Measurements from ENCODE around the gene FABP3. TPM values are rescaled to one million over a fixed set of nuclear protein-coding genes. Genes with fewer than 3 reads are reported as not detected.

The FABP3 gene
- total and polyA plus RNA-seq, 2 of the 4 experiments (the other 2 are of a cell fraction): 4.8 to 8.6 TPM

GRCh38 chr1:31370565-31370964 lies 2.3 kb downstream of the FABP3 start:
- peaks cover 7% of the 10 kb centered on the region for H3K4me1 ChIP-seq (ENCODE audit: control insufficient read depth, insufficient read depth, low read length)
- BruUV-seq (replicated peaks): no TSS peak
- ATAC-seq (ENCODE audit: low read depth) (no peak), DNase-seq (no peak)
- no peaks in the 10 kb centered on the region for H3K9me3 ChIP-seq (ENCODE audit: control insufficient read depth, insufficient read depth, low read length)
- no peaks in the 10 kb centered on the region for H3K79me1 ChIP-seq (ENCODE audit: low read depth in 1 of 2, low read length in 2 of 2)
- no peak overlapping the region for H2BK5ac ChIP-seq (ENCODE audit: low read depth, low read length, poor library complexity, severe bottlenecking)
- 100% methylated on average over 2 of the region's 4 CpGs; no CpG with 5 or more reads in 1 of the 2 experiments for WGBS, 2 experiments (ENCODE audit: extremely low coverage in 2 of 2, insufficient read length in 1 of 2)
- H3K4ac ChIP-seq (ENCODE audit: low read depth, low read length): no peak overlapping the region
- H3K4me2 ChIP-seq (ENCODE audit: low read depth, low read length): no peak overlapping the region
- TF ChIP-seq NFE2L2 (IDR thresholded peaks at IDR 0.05; ENCODE audit: low read depth, low read length): no peak
- TF ChIP-seq CTCF (conservative IDR thresholded peaks at IDR 0.05; ENCODE audit: low read depth, low read length): no peak
- in situ Hi-C loops (cut with MboI; ENCODE audit: low sequenced_read_pairs) (no loop called here), dilution Hi-C loops (cut with HindIII; ENCODE audit: low sequenced_read_pairs, unreplicated experiment) (no loop called here), intact Hi-C loops (cut with micrococcal nuclease) (no loop called here)
- peaks cover 4% of the 10 kb centered on the region; the same call in 1 of the 2 replicates for H3K9me1 ChIP-seq (ENCODE audit: insufficient read depth, low read length)
- H3K14ac ChIP-seq (replicated peaks; ENCODE audit: low read depth, low read length): no peak overlapping the region
- no peak overlapping the region for H2BK15ac ChIP-seq (ENCODE audit: low read depth, low read length)
- no peak overlapping the region for H2BK120ac ChIP-seq (ENCODE audit: low read depth, low read length)
- ChIA-PET CTCF (no interaction called here), POLR2A (ENCODE audit: unreplicated experiment) (no interaction called here)
- H4K91ac ChIP-seq (ENCODE audit: insufficient read depth, low read depth, low read length): no peak overlapping the region
- no peak overlapping the region for H3K4me3 ChIP-seq (ENCODE audit: insufficient read depth, low read depth, low read length)
- no peak overlapping the region for H3K23ac ChIP-seq (ENCODE audit: low read depth, low read length)
- no peak overlapping the region for H3K9ac ChIP-seq (ENCODE audit: low read depth, low read length)
- no peaks in the 10 kb centered on the region for H4K20me1 ChIP-seq (ENCODE audit: insufficient read depth, low read length)
- H4K5ac ChIP-seq (ENCODE audit: low read depth, low read length): no peak overlapping the region
- H2BK20ac ChIP-seq (ENCODE audit: low read depth, low read length): no peak overlapping the region
- H2AK9ac ChIP-seq (replicated peaks; ENCODE audit: low read depth, low read length, poor library complexity): no peak overlapping the region
- no peak overlapping the region for H2AFZ ChIP-seq (replicated peaks; ENCODE audit: low read length, poor library complexity)
- peaks cover 3% of the 10 kb centered on the region; the same call in 1 of the 2 replicates for H3K36me3 ChIP-seq (ENCODE audit: control insufficient read depth, insufficient read depth, low read length)
- no peak overlapping the region for H3K27ac ChIP-seq (ENCODE audit: insufficient read depth, low read length)
- H3K18ac ChIP-seq (ENCODE audit: low read depth, low read length): no peak overlapping the region
- H4K8ac ChIP-seq (ENCODE audit: low read depth in 2 of 2, low read length in 2 of 2): no peak overlapping the region
- no peaks in the 10 kb centered on the region for H3K27me3 ChIP-seq (ENCODE audit: control insufficient read depth, insufficient read depth, low read length)
- H2AK5ac ChIP-seq (ENCODE audit: low read depth, low read length): no peak overlapping the region
- no peak overlapping the region for H3K56ac ChIP-seq (ENCODE audit: extremely low read depth, insufficient read depth, low read length)

All from IMR-90 (cell line).